ENCODE data around the gene TSSK2.

GRCh38 chr22:19172213-19173046 lies 41.3 kb downstream of the TSSK2 start:
- no peak for TF ChIP-seq CTCF (IDR thresholded peaks at IDR 0.05 in 4 of 5, conservative IDR thresholded peaks at IDR 0.05 in 1 of 5)
- no peak for TF ChIP-seq POLR2A (IDR thresholded peaks at IDR 0.05)

Data from gastrocnemius medialis (tissue), 4 donors.